CD4-positive, alpha-beta memory T cell (primary cell): ENCODE measurements around the gene MLEC. TPM values are rescaled to one million over a fixed set of nuclear protein-coding genes. Genes with fewer than 3 reads are reported as not detected.
A peak's percentile ranks its signal among the peaks of the same experiment; 100 is the strongest.

Source experiments
- CTCF ChIA-PET: fragments of 350-600 bp; sonication (Branson Sonifier 250); formaldehyde crosslinking; loops from one replicate; lab custom pipeline; 2021; ENCODE audit warnings: inconsistent platforms; ENCODE audit not compliant: partially characterized antibody; lab: Charles Lee
- POLR2A ChIA-PET: fragments of 350-600 bp; sonication (Branson Sonifier 250); formaldehyde crosslinking; loops from one replicate; lab custom pipeline; 2021; ENCODE audit not compliant: partially characterized antibody; lab: Charles Lee
- DNase-seq, 5 donors: peaks; one replicate each; pipeline versions ENCODE4 v3.0.0 to v3.0.0-alpha.2; 2020 to 2022; ENCODE audit warnings: mixed read lengths in 1 of 5
- H3K27ac ChIP-seq: one replicate; pipeline ENCODE4 v1.7.0; 2013; ENCODE audit warnings: low read depth, low read length
- H3K27me3 ChIP-seq: 2 replicates; pipeline ENCODE4 v1.7.0; 2013; ENCODE audit warnings: mild to moderate bottlenecking, low read length, moderate library complexity; ENCODE audit not compliant: insufficient read depth
- H3K36me3 ChIP-seq: 2 replicates; pipeline ENCODE4 v1.7.0; 2013; ENCODE audit warnings: mild to moderate bottlenecking, low read length, moderate library complexity; ENCODE audit not compliant: insufficient read depth
- H3K4me1 ChIP-seq: 2 replicates; pipeline ENCODE4 v1.7.0; 2013; ENCODE audit warnings: mild to moderate bottlenecking, low read length, moderate library complexity; ENCODE audit not compliant: insufficient read depth
- H3K4me3 ChIP-seq, 2 donors: one replicate each; pipeline ENCODE4 v1.7.0; 2013; ENCODE audit warnings: low read length in 2 of 2, mild to moderate bottlenecking in 1 of 2
- H3K9me3 ChIP-seq, 2 donors: one replicate each; pipeline ENCODE4 v1.7.0; 2013; ENCODE audit warnings: low read length in 2 of 2, control low read depth in 1 of 2; ENCODE audit not compliant: control insufficient read depth in 1 of 2
- H3K27ac Mint-ChIP-seq, 7 donors: one replicate each; pipeline ENCODE4 v1.8.0; 2020 to 2021; ENCODE audit warnings: mixed read lengths in 7 of 7, mild to moderate bottlenecking in 6 of 7, inconsistent platforms in 3 of 7, moderate library complexity in 3 of 7
- H3K27me3 Mint-ChIP-seq, 2 donors: one replicate each; pipeline ENCODE4 v1.8.0; 2020 to 2021; ENCODE audit warnings: mixed read lengths in 2 of 2
- H3K36me3 Mint-ChIP-seq, 2 donors: one replicate each; pipeline ENCODE4 v1.8.0; 2020 to 2021; ENCODE audit warnings: mixed read lengths in 2 of 2, inconsistent platforms in 1 of 2, mild to moderate bottlenecking in 1 of 2
- H3K4me1 Mint-ChIP-seq, 4 donors: one replicate each; pipeline ENCODE4 v1.8.0; 2020 to 2021; ENCODE audit warnings: mixed read lengths in 4 of 4, mild to moderate bottlenecking in 1 of 4
- H3K4me3 Mint-ChIP-seq, 8 donors: one replicate each; pipeline ENCODE4 v1.8.0; 2020 to 2021; ENCODE audit warnings: mixed read lengths in 8 of 8, mild to moderate bottlenecking in 7 of 8, moderate library complexity in 6 of 8, inconsistent platforms in 3 of 8
- H3K9me3 Mint-ChIP-seq, 8 donors: one replicate each; pipeline ENCODE4 v1.8.0; 2020 to 2021; ENCODE audit warnings: mixed read lengths in 8 of 8, mild to moderate bottlenecking in 5 of 8, inconsistent platforms in 3 of 8, moderate library complexity in 1 of 8
- intact Hi-C: fragments of 100-400 bp; cut with micrococcal nuclease; formaldehyde crosslinking; loops from one replicate; pipeline ENCODE4 v1.15.1; 2023
- polyA plus RNA-seq, 2 donors: library from polyadenylated mRNA; unstranded; fragments of 300-500 nt; fragmentation: Illumina TruSeq; gene quantifications; one replicate each; pipeline ENCODE4 v1.2.3, GENCODE V29; 2021
- total RNA-seq, 2 experiments: library from RNA; stranded (reverse); gene quantifications; one replicate each; pipeline ENCODE4 v1.2.3, GENCODE V29; 2021

MLEC gene
- total and polyA plus RNA-seq, 4 experiments from 2014 or later = 38.9 to 88.9 (median 68.3) TPM

GRCh38 chr12:120690978-120691377 is 4.0 kb downstream of the MLEC start:
- no peak overlapping the region for H3K27ac ChIP-seq
- intact Hi-C loops = no loop called here
- no peaks in the 10 kb centered on the region for H3K27me3 Mint-ChIP-seq
- H3K4me3 Mint-ChIP-seq = peak overlapping the region in 1 of 8 donors; percentile 28
- peaks cover 27 to 41% of the 10 kb centered on the region in 2 donors for H3K36me3 Mint-ChIP-seq
- no peak overlapping the region for H3K27ac Mint-ChIP-seq
- CTCF ChIA-PET = interaction anchor here (2.4 kb wide), 1 partner anchor 42 kb away, joined by 13 read pairs; no protein-coding TSS in a partner anchor
- peaks cover 20% of the 10 kb centered on the region for H3K36me3 ChIP-seq
- no peaks in the 10 kb centered on the region for H3K27me3 ChIP-seq
- POLR2A ChIA-PET = interaction anchor here (0.6 kb wide), 1 partner anchor 191 kb away, joined by 4 read pairs; no protein-coding TSS in a partner anchor
- no peaks in the 10 kb centered on the region for H3K9me3 Mint-ChIP-seq
- DNase-seq = no peak
- no peak overlapping the region for H3K4me3 ChIP-seq
- peaks cover 28 to 65% (median 50%) of the 10 kb centered on the region in 4 donors for H3K4me1 Mint-ChIP-seq
- peaks cover 43% of the 10 kb centered on the region for H3K4me1 ChIP-seq
- no peaks in the 10 kb centered on the region for H3K9me3 ChIP-seq

DNA sequence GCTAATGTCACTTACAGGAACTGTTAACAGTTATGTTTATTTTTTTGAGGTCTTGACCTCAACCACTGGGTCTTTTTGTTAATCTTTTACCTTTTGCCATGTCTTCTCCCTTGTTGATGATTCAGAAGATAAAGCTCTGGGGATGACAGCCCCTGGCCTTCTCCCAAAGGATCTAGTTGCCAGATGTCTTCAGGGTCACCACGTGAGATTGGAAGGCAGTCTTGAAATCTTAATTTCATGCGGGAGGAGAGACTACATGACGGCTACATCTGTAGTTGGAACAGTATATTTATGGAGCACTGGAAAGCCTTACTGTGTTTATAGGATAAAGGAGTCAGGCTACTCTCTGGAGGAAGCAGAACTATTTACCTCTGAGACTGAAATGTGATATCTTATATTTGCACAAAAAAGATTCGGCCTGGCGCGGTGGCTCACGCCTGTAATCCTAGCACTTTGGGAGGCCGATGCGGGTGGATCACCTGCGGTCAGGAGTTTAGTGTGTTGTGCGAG is 5.6 kb downstream of the MLEC start:
- H3K36me3 Mint-ChIP-seq = peaks cover 43 to 50% of the 10 kb centered on the region in 2 donors
- POLR2A ChIA-PET = no interaction called here
- H3K4me3 ChIP-seq = no peak overlapping the region
- no peak for DNase-seq
- intact Hi-C loops = no loop called here
- H3K27me3 ChIP-seq = no peaks in the 10 kb centered on the region
- no peaks in the 10 kb centered on the region for H3K27me3 Mint-ChIP-seq
- H3K4me1 ChIP-seq = peaks cover 41% of the 10 kb centered on the region
- no peaks in the 10 kb centered on the region for H3K9me3 Mint-ChIP-seq
- peak overlapping the region in 1 of 8 donors; percentile 47 for H3K4me3 Mint-ChIP-seq
- H3K4me1 Mint-ChIP-seq = peaks cover 28 to 62% (median 46%) of the 10 kb centered on the region in 4 donors
- H3K27ac ChIP-seq = no peak overlapping the region
- peaks cover 35% of the 10 kb centered on the region for H3K36me3 ChIP-seq
- H3K27ac Mint-ChIP-seq = no peak overlapping the region
- CTCF ChIA-PET = no interaction called here
- H3K9me3 ChIP-seq = no peaks in the 10 kb centered on the region

GRCh38 chr12:120693848-120694247 is 6.9 kb downstream of the MLEC start:
- peaks cover 30% of the 10 kb centered on the region for H3K4me1 ChIP-seq

DNA sequence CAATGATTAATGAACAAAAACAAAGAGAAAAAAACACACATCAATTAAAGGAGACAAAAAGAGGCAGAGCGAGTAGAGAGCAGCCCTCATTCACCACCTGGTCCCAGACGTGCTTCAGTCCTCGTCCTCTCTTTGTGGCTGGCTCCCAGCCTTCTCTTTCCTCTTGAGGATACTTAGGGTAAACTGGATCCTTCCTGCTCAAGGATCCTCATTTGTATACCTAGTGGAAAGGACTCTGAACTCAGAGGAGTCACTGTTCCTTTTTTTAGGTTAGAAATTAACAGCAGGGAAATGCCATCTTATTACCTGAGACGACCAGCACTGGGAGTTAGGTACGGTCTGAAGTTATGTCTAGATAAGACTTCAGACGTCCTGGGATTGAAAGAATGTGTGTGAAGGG is 9.7 kb downstream of the MLEC start:
- ChIA-PET CTCF (no interaction called here), POLR2A (no interaction called here)
- no peak overlapping the region for H3K27ac Mint-ChIP-seq
- H3K27ac ChIP-seq = no peak overlapping the region
- no peak for DNase-seq
- H3K4me1 ChIP-seq = peaks cover 8% of the 10 kb centered on the region
- H3K9me3 ChIP-seq = no peaks in the 10 kb centered on the region
- intact Hi-C loops = no loop called here
- H3K36me3 Mint-ChIP-seq = peaks cover 75 to 81% of the 10 kb centered on the region in 2 donors
- peaks cover 74% of the 10 kb centered on the region for H3K36me3 ChIP-seq
- no peak overlapping the region for H3K4me3 Mint-ChIP-seq
- H3K27me3 Mint-ChIP-seq = no peaks in the 10 kb centered on the region
- H3K4me3 ChIP-seq = no peak overlapping the region
- H3K4me1 Mint-ChIP-seq = peaks cover 8 to 22% (median 12%) of the 10 kb centered on the region in 4 donors
- H3K27me3 ChIP-seq = no peaks in the 10 kb centered on the region
- H3K9me3 Mint-ChIP-seq = no peaks in the 10 kb centered on the region

More at GRCh38 chr12:120693848-120694247, 6.9 kb downstream of the MLEC start:
- no peak for DNase-seq
- H3K36me3 ChIP-seq = peaks cover 47% of the 10 kb centered on the region
- CTCF ChIA-PET = no interaction called here
- intact Hi-C loops = no loop called here
- Mint-ChIP-seq H3K36me3 (peaks cover 52 to 55% of the 10 kb centered on the region in 2 donors), H3K4me1 (peaks cover 18 to 49% (median 35%) of the 10 kb centered on the region in 4 donors), H3K9me3 (no peaks in the 10 kb centered on the region), H3K4me3 (no peak overlapping the region), H3K27ac (peak overlapping the region in 1 of 7 donors; percentile 30), H3K27me3 (no peaks in the 10 kb centered on the region)
- H3K27me3 ChIP-seq = no peaks in the 10 kb centered on the region
- H3K9me3 ChIP-seq = no peaks in the 10 kb centered on the region
- H3K4me3 ChIP-seq = no peak overlapping the region
- POLR2A ChIA-PET = no interaction called here
- H3K27ac ChIP-seq = no peak overlapping the region

- peaks cover 4 to 15% (median 7%) of the 10 kb centered on the region in 4 donors for H3K4me1 Mint-ChIP-seq
- ChIA-PET CTCF (interaction anchor here (1.0 to 1.9 kb wide), 6 partner anchors 8 to 115 kb away, joined by 3 to 6 read pairs (median 4); no protein-coding TSS in a partner anchor), POLR2A (interaction anchor here (1.6 to 1.9 kb wide), 2 partner anchors 9 to 11 kb away, joined by 3 to 5 read pairs; partner anchors contain the start of gene MLEC)
- intact Hi-C loops = no loop called here
- no peak overlapping the region for H3K4me3 ChIP-seq
- no peak overlapping the region for H3K4me3 Mint-ChIP-seq
- H3K27ac ChIP-seq = no peak overlapping the region
- no peaks in the 10 kb centered on the region for H3K27me3 Mint-ChIP-seq
- no peak for DNase-seq
- no peaks in the 10 kb centered on the region for H3K27me3 ChIP-seq
- no peaks in the 10 kb centered on the region for H3K9me3 Mint-ChIP-seq
- peaks cover 76% of the 10 kb centered on the region for H3K36me3 ChIP-seq
- no peaks in the 10 kb centered on the region for H3K9me3 ChIP-seq
- peaks cover 79 to 84% of the 10 kb centered on the region in 2 donors for H3K36me3 Mint-ChIP-seq
- peaks cover 2% of the 10 kb centered on the region for H3K4me1 ChIP-seq
- H3K27ac Mint-ChIP-seq = peak overlapping the region in 2 of 7 donors; percentile 13 to 43
Observed at GRCh38 chr12:120697344-120697743, 10.4 kb downstream of the MLEC start.

- no peaks in the 10 kb centered on the region for H3K4me1 ChIP-seq
- no peak overlapping the region for H3K4me3 ChIP-seq
- peaks cover 79% of the 10 kb centered on the region for H3K36me3 ChIP-seq
- Mint-ChIP-seq H3K36me3 (peaks cover 75 to 80% of the 10 kb centered on the region in 2 donors), H3K4me3 (no peak overlapping the region), H3K27me3 (no peaks in the 10 kb centered on the region), H3K9me3 (no peaks in the 10 kb centered on the region), H3K4me1 (peaks cover 0 to 5% (median 0%) of the 10 kb centered on the region in 4 donors), H3K27ac (peak overlapping the region in 2 of 7 donors; percentile 13 to 23)
- DNase-seq = no peak
- ChIA-PET POLR2A (interaction anchor here (1.6 to 2.0 kb wide), 3 partner anchors 11 to 12 kb away, joined by 3 to 6 read pairs (median 5); partner anchors contain the start of genes MLEC and UNC119B), CTCF (interaction anchor here (1.2 to 1.9 kb wide), 6 partner anchors 9 to 117 kb away, joined by 3 to 7 read pairs (median 4); partner anchors contain the start of gene ACADS)
- intact Hi-C loops = no loop called here
- no peaks in the 10 kb centered on the region for H3K9me3 ChIP-seq
- no peaks in the 10 kb centered on the region for H3K27me3 ChIP-seq
- no peak overlapping the region for H3K27ac ChIP-seq
Observed at GRCh38 chr12:120698665-120699064, 11.7 kb downstream of the MLEC start.

DNA sequence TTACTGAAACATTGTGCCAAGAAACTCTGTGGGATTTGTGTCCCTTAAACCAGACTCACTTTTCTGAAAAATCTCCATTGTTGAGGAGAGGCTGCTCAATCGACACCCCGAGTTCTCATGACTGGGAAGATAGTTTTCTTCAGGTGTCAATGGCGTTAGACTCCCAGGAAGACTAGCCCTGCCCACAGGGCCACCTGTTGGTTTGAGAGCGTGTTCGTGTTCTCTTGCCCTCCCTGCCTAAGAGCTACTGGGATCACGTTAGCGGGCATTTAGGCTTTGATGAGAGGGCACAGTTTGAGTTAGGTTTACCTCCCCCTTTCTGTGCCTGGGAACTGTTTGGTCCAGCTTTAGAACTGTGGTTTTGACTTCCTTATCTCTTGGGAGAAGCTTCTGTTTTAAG is 12.6 kb downstream of the MLEC start:
- Histone ChIP-seq H3K27ac (no peak overlapping the region), H3K27me3 (no peaks in the 10 kb centered on the region), H3K4me1 (no peaks in the 10 kb centered on the region), H3K4me3 (no peak overlapping the region), H3K36me3 (peaks cover 70% of the 10 kb centered on the region), H3K9me3 (no peaks in the 10 kb centered on the region)
- no peak for DNase-seq
- intact Hi-C loops = no loop called here
- H3K27ac Mint-ChIP-seq = no peak overlapping the region
- H3K9me3 Mint-ChIP-seq = no peaks in the 10 kb centered on the region
- H3K36me3 Mint-ChIP-seq = peaks cover 66 to 76% of the 10 kb centered on the region in 2 donors
- H3K4me1 Mint-ChIP-seq = no peaks in the 10 kb centered on the region
- H3K4me3 Mint-ChIP-seq = no peak overlapping the region
- ChIA-PET POLR2A (interaction anchor here (0.6 to 2.0 kb wide), 3 partner anchors 11 to 21 kb away, joined by 3 to 6 read pairs (median 4); partner anchors contain the start of gene UNC119B), CTCF (interaction anchor here (1.1 to 1.8 kb wide), 3 partner anchors 26 to 51 kb away, joined by 3 to 7 read pairs (median 4); partner anchors contain the start of gene ACADS)
- no peaks in the 10 kb centered on the region for H3K27me3 Mint-ChIP-seq
